SK-N-SH treated with all-trans-retinoic acid at 6 μM for 48 hours (cell line): ENCODE measurements around the gene RNF169.

Experiments
- PATZ1 ChIP-seq: fragments of 250-450 bp; sonication (Bioruptor Pico); IDR thresholded peaks from 2 replicates; pipeline ENCODE4 v1.8.0; 2020; ENCODE audit warnings: mild to moderate bottlenecking, moderate library complexity, borderline replicate concordance
- TOX ChIP-seq: fragments of 250-450 bp; sonication (Bioruptor Pico); IDR thresholded peaks from 2 replicates; pipeline ENCODE4 v1.8.0; 2021; ENCODE audit warnings: mild to moderate bottlenecking, moderate library complexity, borderline replicate concordance
- ZC3H10 ChIP-seq: fragments of 250-450 bp; sonication (Bioruptor Pico); IDR thresholded peaks from 2 replicates; pipeline ENCODE4 v1.5.1; 2021; ENCODE audit warnings: mild to moderate bottlenecking, moderate library complexity

GRCh38 chr11:74755395-74755995 is 6.8 kb downstream of the RNF169 start:
- no peak for TF ChIP-seq ZC3H10 (CRISPR knock-in tag)
- no peak for TF ChIP-seq TOX (CRISPR knock-in tag)
- TF ChIP-seq PATZ1 (CRISPR knock-in tag), result no peak
